Measurements from ENCODE around the gene CDK14.
A peak's percentile ranks its signal among the peaks of the same experiment; 100 is the strongest.

Gene CDK14

GRCh38 chr7:90747516-90747915, 151.4 kb downstream of the CDK14 start:
- no peak for DNase-seq
- Histone ChIP-seq H3K27ac (ENCODE audit: low read length) (no peak overlapping the region), H3K9me3 (replicated peaks; ENCODE audit: insufficient read depth, low read length) (no peaks in the 10 kb centered on the region), H3K4me1 (ENCODE audit: low read length) (peaks cover 27% of the 10 kb centered on the region), H3K27me3 (replicated peaks; ENCODE audit: insufficient read depth, low read length) (no peaks in the 10 kb centered on the region), H3K36me3 (replicated peaks; ENCODE audit: insufficient read depth, low read length) (peaks cover 7% of the 10 kb centered on the region; the same call in 1 of the 2 replicates), H3K9me2 (replicated peaks; ENCODE audit: insufficient read depth, low read length) (no peaks in the 10 kb centered on the region), H3F3A (ENCODE audit: insufficient read depth, low read length) (0 out of 2 replicates have a peak, but pooled peaks cover 3% of the 10 kb centered on the region), H3K4me2 (ENCODE audit: low read depth, low read length) (no peak overlapping the region), H3K9ac (ENCODE audit: low read length) (no peak overlapping the region), H4K20me1 (ENCODE audit: insufficient read depth, low read length) (no peaks in the 10 kb centered on the region), H3K4me3 (ENCODE audit: low read length) (no peak overlapping the region), H2AFZ (ENCODE audit: low read length) (no peak overlapping the region), H3K79me2 (ENCODE audit: low read length) (peaks cover 88% of the 10 kb centered on the region)
- TF ChIP-seq EZH2 (optimal IDR thresholded peaks at IDR 0.05; ENCODE audit: low read depth, low read length) (no peak), EZH2phosphoT487 (IDR thresholded peaks at IDR 0.05; ENCODE audit: low read length) (no peak), CTCF (IDR thresholded peaks at IDR 0.05; ENCODE audit: low read length) (no peak)

GRCh38 chr7:90749262-90749661, 153.1 kb downstream of the CDK14 start:
- no peak overlapping the region for H3K4me3 ChIP-seq (ENCODE audit: low read length)

GRCh38 chr7:90749774-90750173, 153.7 kb downstream of the CDK14 start:
- H3K9me2 ChIP-seq (replicated peaks; ENCODE audit: insufficient read depth, low read length): no peaks in the 10 kb centered on the region
- DNase-seq: peak; percentile 44
- H3K4me3 ChIP-seq (ENCODE audit: low read length): no peak overlapping the region
- no peak overlapping the region for H2AFZ ChIP-seq (ENCODE audit: low read length)
- H3K4me2 ChIP-seq (ENCODE audit: low read depth, low read length): no peak overlapping the region
- H3K9ac ChIP-seq (ENCODE audit: low read length): no peak overlapping the region
- H3K36me3 ChIP-seq (replicated peaks; ENCODE audit: insufficient read depth, low read length): peaks cover 7% of the 10 kb centered on the region; the same call in 1 of the 2 replicates
- H3K27me3 ChIP-seq (replicated peaks; ENCODE audit: insufficient read depth, low read length): no peaks in the 10 kb centered on the region
- H3K4me1 ChIP-seq (ENCODE audit: low read length): peaks cover 27% of the 10 kb centered on the region
- H3K9me3 ChIP-seq (replicated peaks; ENCODE audit: insufficient read depth, low read length): no peaks in the 10 kb centered on the region
- peaks cover 97% of the 10 kb centered on the region for H3K79me2 ChIP-seq (ENCODE audit: low read length)
- TF ChIP-seq CTCF (IDR thresholded peaks at IDR 0.05; ENCODE audit: low read length): peak; percentile 48
- no peak for TF ChIP-seq EZH2 (optimal IDR thresholded peaks at IDR 0.05; ENCODE audit: low read depth, low read length)
- H4K20me1 ChIP-seq (ENCODE audit: insufficient read depth, low read length): no peaks in the 10 kb centered on the region
- H3K27ac ChIP-seq (ENCODE audit: low read length): peak overlapping the region; percentile 26; the same call in 1 of the 2 replicates
- 0 out of 2 replicates have a peak, but pooled peaks cover 3% of the 10 kb centered on the region for H3F3A ChIP-seq (ENCODE audit: insufficient read depth, low read length)

More at GRCh38 chr7:90749262-90749661, 153.1 kb downstream of the CDK14 start:
- Histone ChIP-seq H3K36me3 (replicated peaks; ENCODE audit: insufficient read depth, low read length) (peaks cover 7% of the 10 kb centered on the region; the same call in 1 of the 2 replicates), H3K4me2 (ENCODE audit: low read depth, low read length) (no peak overlapping the region), H2AFZ (ENCODE audit: low read length) (no peak overlapping the region), H3K79me2 (ENCODE audit: low read length) (peaks cover 93% of the 10 kb centered on the region), H3K4me1 (ENCODE audit: low read length) (peaks cover 27% of the 10 kb centered on the region), H3K9me3 (replicated peaks; ENCODE audit: insufficient read depth, low read length) (no peaks in the 10 kb centered on the region), H3K9ac (ENCODE audit: low read length) (no peak overlapping the region), H4K20me1 (ENCODE audit: insufficient read depth, low read length) (no peaks in the 10 kb centered on the region), H3K27me3 (replicated peaks; ENCODE audit: insufficient read depth, low read length) (no peaks in the 10 kb centered on the region), H3K9me2 (replicated peaks; ENCODE audit: insufficient read depth, low read length) (no peaks in the 10 kb centered on the region), H3K27ac (ENCODE audit: low read length) (peak overlapping the region; percentile 26; the same call in 1 of the 2 replicates), H3F3A (ENCODE audit: insufficient read depth, low read length) (0 out of 2 replicates have a peak, but pooled peaks cover 3% of the 10 kb centered on the region)
- TF ChIP-seq EZH2 (optimal IDR thresholded peaks at IDR 0.05; ENCODE audit: low read depth, low read length) (no peak), EZH2phosphoT487 (IDR thresholded peaks at IDR 0.05; ENCODE audit: low read length) (no peak), CTCF (IDR thresholded peaks at IDR 0.05; ENCODE audit: low read length) (no peak)
- DNase-seq: no peak
